Body of pancreas (tissue), 4 donors: ENCODE data around the gene DLG3. TPM values are rescaled to one million over a fixed set of nuclear protein-coding genes. Genes with fewer than 3 reads are reported as not detected.

Source experiments
- ATAC-seq: fragments of 150-250 bp; one replicate; pipeline ENCODE4 v1.9.1; 2016
- DNase-seq, 4 donors: peaks; one replicate each; pipeline ENCODE4 v3.0.0-alpha.2; 2019
- H3K27ac ChIP-seq, 4 donors: fragments of 200-600 bp; sonication (generic); 1 replicate in 3 of 4; 2 replicates in 1 of 4; pipeline versions ENCODE4 v1.5.1 to v1.6.1; 2016 to 2019; ENCODE audit warnings: mild to moderate bottlenecking in 1 of 4, mixed read lengths in 1 of 4, moderate library complexity in 1 of 4
- H3K27me3 ChIP-seq, 2 donors: fragments of 200-600 bp; sonication (generic); one replicate each; pipeline ENCODE4 v1.6.0; 2016; ENCODE audit warnings: mild to moderate bottlenecking in 1 of 2
- H3K36me3 ChIP-seq, 2 donors: fragments of 200-600 bp; sonication (generic); replicated peaks in 1 of 2; 2 replicates each; pipeline ENCODE4 v1.5.1; 2016; ENCODE audit warnings: low read depth in 2 of 2; ENCODE audit not compliant: insufficient read depth in 1 of 2
- H3K4me1 ChIP-seq: fragments of 200-600 bp; sonication (generic); one replicate; pipeline ENCODE4 v1.6.0; 2016
- H3K4me3 ChIP-seq, 2 donors: fragments of 200-600 bp; sonication (generic); 1 replicate in 1 of 2; 2 replicates in 1 of 2; pipeline ENCODE4 v1.5.1; 2016 to 2019
- H3K9me3 ChIP-seq, 3 donors: fragments of 200-600 bp; sonication (generic); 1 replicate in 2 of 3; 2 replicates in 1 of 3; pipeline ENCODE4 v1.5.1; 2016
- POLR2A ChIP-seq, 3 donors: fragments of 450-650 bp; IDR thresholded peaks; one replicate each; pipeline ENCODE4 v1.6.1; 2016; ENCODE audit warnings: antibody characterized with exemption in 3 of 3, mild to moderate bottlenecking in 2 of 3
- WGBS, 2 donors: methylation state at CpG; one replicate each; pipeline ENCODE4 v1.1.5; 2017; 5-methylcytosine and 5-hydroxymethylcytosine counted together
- intact Hi-C: fragments of 100-400 bp; cut with DNase I; formaldehyde crosslinking; loops from one replicate; pipeline ENCODE4 v1.15.1; 2023
- total RNA-seq, 2 donors: library from RNA; depleted of rRNA; stranded (reverse); fragments of >200 nt; gene quantifications; one replicate each; pipeline ENCODE4 v1.1.0, GENCODE V29; 2016
- TF ChIP-seq, protein P1 (sequence below), 7 experiments: fragments of 450-650 bp in 4 of 7; fragments of 200-600 bp in 3 of 7; sonication (generic) in 3 of 7; IDR thresholded peaks; one replicate each; pipeline ENCODE4 v1.5.1; 2016 to 2019; ENCODE audit warnings: antibody characterized with exemption in 7 of 7

DLG3 gene
- total RNA-seq, 2 donors from 2014 or later = 26.0 to 26.7 TPM

DNA sequence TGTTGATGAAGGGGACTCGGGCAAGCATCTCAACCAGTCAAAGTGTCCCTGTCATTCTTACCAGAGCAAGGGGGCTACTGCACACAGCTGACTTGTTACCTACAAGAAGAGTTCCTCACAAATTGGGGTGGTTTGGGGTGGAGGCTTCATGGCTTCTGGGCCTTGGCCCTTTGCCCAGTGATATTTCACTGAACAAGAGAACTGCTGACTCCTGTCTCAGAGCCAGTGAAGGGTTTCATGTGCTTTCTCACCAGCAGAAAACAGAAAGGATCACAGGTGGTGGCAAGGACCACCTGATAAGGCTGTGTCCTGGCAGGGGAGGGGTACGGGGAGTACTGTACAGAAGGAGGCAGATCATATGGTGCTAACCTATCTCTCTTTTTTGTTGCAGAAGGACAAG lies 53.5 kb downstream of the DLG3 start:
- intact Hi-C loops = no loop called here
- DNase-seq (peak in 1 of 4 donors; percentile 25), ATAC-seq (no peak)
- H3K27ac ChIP-seq = peak overlapping the region in 1 of 4 donors; percentile 40
- H3K4me1 ChIP-seq = peaks cover 7% of the 10 kb centered on the region
- 25 to 86% methylated on average over 1 to 2 of the region's 2 CpGs for WGBS, 2 donors
- peaks cover 4% of the 10 kb centered on the region in 2 donors for H3K36me3 ChIP-seq
- no peaks in the 10 kb centered on the region for H3K9me3 ChIP-seq
- H3K4me3 ChIP-seq = no peak overlapping the region
- H3K27me3 ChIP-seq = no peaks in the 10 kb centered on the region
- TF ChIP-seq, protein P1, sequence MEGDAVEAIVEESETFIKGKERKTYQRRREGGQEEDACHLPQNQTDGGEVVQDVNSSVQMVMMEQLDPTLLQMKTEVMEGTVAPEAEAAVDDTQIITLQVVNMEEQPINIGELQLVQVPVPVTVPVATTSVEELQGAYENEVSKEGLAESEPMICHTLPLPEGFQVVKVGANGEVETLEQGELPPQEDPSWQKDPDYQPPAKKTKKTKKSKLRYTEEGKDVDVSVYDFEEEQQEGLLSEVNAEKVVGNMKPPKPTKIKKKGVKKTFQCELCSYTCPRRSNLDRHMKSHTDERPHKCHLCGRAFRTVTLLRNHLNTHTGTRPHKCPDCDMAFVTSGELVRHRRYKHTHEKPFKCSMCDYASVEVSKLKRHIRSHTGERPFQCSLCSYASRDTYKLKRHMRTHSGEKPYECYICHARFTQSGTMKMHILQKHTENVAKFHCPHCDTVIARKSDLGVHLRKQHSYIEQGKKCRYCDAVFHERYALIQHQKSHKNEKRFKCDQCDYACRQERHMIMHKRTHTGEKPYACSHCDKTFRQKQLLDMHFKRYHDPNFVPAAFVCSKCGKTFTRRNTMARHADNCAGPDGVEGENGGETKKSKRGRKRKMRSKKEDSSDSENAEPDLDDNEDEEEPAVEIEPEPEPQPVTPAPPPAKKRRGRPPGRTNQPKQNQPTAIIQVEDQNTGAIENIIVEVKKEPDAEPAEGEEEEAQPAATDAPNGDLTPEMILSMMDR (IDR thresholded peaks at IDR 0.05) = no peak

DNA sequence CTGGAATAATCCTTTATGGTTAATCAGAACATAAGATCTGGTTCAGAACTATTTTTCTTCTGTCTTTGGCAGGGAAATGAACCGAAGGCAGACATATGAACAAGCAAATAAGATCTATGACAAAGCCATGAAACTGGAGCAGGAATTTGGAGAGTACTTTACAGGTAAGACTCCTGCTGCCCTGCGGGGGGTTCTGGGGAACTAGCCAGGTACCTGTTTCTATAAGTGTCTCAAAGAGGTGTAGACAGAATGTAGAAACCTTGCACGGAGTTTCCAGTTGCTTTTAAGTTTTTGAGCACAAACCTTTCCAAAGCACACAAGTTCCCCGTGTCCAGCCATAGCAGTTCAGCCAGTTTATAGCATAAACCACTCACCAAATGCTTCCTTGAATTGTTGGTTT lies 56.2 kb downstream of the DLG3 start:
- Histone ChIP-seq H3K27me3 (no peaks in the 10 kb centered on the region), H3K9me3 (no peaks in the 10 kb centered on the region), H3K27ac (no peak overlapping the region), H3K4me1 (peaks cover 7% of the 10 kb centered on the region), H3K36me3 (peaks cover 0 to 2% of the 10 kb centered on the region in 2 donors), H3K4me3 (no peak overlapping the region)
- intact Hi-C loops = no loop called here
- ATAC-seq = no peak
- no peak for DNase-seq
- WGBS, 2 donors = 88 to 100% methylated on average over 2 to 4 of the region's 4 CpGs
- no peak for TF ChIP-seq POLR2A (IDR thresholded peaks at IDR 0.05)
- TF ChIP-seq, protein P1 (IDR thresholded peaks at IDR 0.05) = no peak

DNA sequence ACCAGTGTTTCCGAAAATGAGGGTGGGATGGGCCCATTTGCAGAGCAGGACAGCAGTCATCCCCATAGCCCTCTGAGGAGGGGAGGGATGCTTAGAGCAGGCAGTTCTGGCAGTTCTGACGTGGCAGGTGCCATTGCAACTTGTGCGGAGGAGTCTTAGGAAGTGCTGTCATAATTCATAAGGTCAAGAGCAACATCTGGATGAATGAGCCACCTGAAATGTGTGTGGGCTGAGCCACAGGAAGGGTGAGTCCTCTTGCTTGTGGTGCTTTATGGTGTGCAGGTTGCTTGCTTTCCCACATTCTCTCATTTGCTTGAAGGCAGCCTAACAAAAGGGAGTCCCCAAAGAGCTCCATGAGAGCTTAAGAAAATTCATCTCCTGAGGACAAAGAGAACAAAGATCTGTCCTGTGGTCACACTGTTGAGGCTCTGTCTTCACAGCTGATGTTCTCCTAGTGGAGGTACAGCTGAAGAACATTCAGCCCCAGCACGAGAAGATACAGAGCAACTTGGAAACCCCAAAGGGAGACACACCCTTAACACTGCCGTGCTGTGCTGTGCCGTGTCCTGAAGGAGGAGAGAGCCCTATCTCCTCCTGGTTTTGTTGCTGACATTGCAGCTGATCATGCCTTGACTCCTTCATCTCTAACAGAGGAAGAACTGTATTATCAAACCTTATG lies 60.3 kb downstream of the DLG3 start:
- H3K27ac ChIP-seq = no peak overlapping the region
- DNase-seq (no peak), ATAC-seq (no peak)
- H3K9me3 ChIP-seq = no peaks in the 10 kb centered on the region
- 58 to 70% methylated on average over 3 to 6 of the region's 6 CpGs for WGBS, 2 donors
- H3K27me3 ChIP-seq = no peaks in the 10 kb centered on the region
- intact Hi-C loops = no loop called here
- TF ChIP-seq, protein P1 (IDR thresholded peaks at IDR 0.05) = no peak
- TF ChIP-seq POLR2A (IDR thresholded peaks at IDR 0.05) = no peak
- H3K4me1 ChIP-seq = peaks cover 17% of the 10 kb centered on the region
- H3K4me3 ChIP-seq = no peak overlapping the region
- H3K36me3 ChIP-seq = no peaks in the 10 kb centered on the region

DNA sequence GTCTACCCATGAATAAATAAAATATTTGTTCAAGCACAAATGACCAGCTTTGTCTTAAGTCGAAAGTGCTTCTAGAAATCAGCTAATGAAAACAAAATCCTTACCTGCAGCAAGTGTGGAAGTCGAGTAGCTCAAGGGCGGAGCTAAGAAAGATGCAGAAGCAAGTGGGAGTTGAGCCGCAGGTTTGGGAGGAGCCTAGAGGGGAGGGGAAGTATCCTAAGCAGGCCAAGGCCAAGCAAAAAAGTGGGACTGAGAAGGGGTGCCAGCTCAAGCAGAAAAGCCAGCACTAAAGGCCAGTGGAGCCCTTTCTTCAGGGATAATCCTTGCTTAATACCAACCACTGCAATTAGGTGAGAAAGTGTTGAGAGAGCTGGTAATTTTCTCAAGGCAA lies 60.8 kb downstream of the DLG3 start:
- DNase-seq (peak in 1 of 4 donors; percentile 7), ATAC-seq (no peak)
- intact Hi-C loops = no loop called here
- Histone ChIP-seq H3K27ac (peak overlapping the region in 1 of 4 donors; percentile 8), H3K9me3 (no peaks in the 10 kb centered on the region), H3K36me3 (no peaks in the 10 kb centered on the region), H3K27me3 (no peaks in the 10 kb centered on the region), H3K4me3 (no peak overlapping the region), H3K4me1 (peaks cover 17% of the 10 kb centered on the region)
- WGBS, 2 donors = 0 to 46% methylated on average over 1 to 4 of the region's 4 CpGs
- TF ChIP-seq, protein P1 (IDR thresholded peaks at IDR 0.05) = no peak
- no peak for TF ChIP-seq POLR2A (IDR thresholded peaks at IDR 0.05)
